GM21526 (cell line): ENCODE measurements around the gene SLFN14.
"Not testable (repeated sequence)": the region's sequence is repeated elsewhere in the genome, so short reads cannot be mapped to it uniquely, and the experiment has no call there.

Experiments
- ATAC-seq: cut with Tn5 transposase; IDR thresholded peaks from one replicate; pipeline ENCODE4 v1.9.1; 2021; ENCODE audit warnings: moderate library complexity; ENCODE audit not compliant: unreplicated experiment, low FRiP score

Gene SLFN14

DNA sequence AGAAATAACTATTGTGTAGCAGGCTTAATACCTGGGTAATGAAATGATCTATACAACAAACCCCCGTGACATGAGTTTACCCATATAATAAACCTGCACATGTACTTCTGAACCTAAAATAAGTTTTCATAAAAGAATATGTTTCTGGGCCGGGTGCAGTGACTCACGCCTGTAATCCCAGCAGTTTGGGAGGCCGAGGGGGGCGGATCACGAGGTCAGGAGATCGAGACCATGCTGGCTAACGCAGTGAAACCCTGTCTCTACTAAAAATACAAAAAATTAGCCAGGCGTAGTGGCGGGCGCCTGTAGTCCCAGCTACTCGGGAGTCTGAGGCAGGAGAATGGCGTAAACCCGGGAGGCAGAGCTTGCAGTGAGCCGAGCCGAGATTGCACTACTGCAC, 2.6 kb upstream of the SLFN14 start:
- not testable (repeated sequence) for ATAC-seq

DNA sequence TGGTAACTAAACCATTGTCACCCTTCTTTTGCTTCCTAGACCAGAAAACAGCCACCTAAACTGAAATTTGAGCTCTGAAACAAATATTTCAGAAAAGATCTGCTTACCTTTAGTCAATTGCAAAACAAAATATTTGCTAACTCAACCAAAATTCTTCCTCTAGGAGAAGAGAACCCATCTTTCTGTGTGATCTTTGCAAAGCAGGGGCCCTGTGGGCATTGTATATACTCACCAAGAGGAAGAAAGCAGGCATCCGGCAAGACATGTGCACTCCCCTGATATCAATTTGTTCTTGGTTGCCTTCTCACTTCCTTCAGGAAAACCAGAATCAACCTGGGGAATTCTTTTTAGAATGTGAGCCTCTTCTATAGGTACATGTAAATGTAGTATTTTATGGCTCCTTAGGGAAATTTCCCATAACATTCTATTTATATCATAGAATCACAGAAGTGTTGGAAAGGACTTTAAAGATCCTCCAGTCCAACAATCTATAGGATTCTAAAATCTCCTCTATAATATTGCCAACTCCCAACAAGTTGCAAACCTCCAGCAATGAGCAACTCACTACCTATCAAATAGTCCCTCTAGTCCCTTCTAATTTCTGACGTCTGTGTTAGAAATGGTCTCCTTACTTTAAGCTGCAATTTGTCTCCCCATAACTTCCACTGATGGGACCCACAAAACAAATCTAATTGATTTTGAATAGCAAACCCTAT, 966 bp downstream of the SLFN14 start:
- ATAC-seq = no peak

DNA sequence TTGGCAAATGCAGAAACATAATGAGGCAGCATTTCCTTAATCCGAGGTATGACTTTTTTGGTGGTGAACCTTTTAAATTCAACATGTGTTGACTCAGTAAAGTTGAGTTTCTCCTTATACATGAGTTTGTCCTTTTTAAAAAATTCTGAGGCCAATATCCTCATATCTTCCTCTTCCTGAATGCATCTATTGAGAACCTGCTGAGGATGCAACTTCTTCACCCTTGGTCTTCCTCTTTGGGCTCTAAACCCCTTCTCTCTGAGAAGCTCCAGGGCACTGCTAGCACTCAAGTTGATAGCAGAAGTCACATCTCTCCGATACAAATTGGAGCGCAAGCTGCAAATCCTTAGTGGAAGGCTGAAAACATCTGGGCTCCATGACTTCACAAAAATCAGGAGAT, 3.3 kb downstream of the SLFN14 start:
- ATAC-seq = no peak

DNA sequence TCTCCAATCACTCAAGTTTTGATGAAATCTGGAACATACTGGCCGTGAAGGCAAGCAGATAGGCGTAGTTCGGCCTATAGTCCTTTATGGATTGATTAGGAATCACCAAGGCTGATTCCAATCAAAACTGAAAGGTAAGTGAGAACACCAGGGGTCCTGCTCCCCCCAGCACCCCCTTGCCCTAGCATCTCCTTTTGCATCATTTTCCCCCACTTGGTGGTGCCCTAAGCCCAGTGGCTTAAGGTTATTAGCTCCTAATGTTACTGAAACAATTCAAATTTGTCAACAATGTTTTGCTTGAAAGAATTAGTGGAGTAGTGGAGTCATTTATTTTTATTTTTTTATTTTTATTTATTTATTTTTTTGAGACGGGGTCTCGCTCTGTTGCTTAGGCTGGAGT, 4.9 kb downstream of the SLFN14 start:
- ATAC-seq = no peak

DNA sequence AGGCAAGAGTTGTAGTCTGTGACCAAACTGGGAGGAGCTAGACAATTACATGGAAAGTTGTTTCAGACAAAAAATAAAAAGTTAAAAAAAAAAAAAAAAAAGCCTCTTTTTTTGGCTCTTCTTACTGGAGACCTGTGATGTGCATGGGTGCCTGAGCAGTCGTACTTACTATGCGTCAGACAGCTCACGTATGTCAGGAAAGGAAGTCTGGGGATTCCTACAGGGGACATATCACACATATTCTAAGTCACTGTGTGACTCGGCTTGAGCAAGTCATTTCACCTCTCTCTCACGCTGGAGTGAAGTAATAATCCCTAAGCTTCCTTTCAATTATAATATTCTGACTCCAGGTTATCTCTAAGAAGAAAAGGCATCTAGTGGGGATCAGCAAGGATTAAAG, 6.0 kb downstream of the SLFN14 start:
- ATAC-seq = no peak

DNA sequence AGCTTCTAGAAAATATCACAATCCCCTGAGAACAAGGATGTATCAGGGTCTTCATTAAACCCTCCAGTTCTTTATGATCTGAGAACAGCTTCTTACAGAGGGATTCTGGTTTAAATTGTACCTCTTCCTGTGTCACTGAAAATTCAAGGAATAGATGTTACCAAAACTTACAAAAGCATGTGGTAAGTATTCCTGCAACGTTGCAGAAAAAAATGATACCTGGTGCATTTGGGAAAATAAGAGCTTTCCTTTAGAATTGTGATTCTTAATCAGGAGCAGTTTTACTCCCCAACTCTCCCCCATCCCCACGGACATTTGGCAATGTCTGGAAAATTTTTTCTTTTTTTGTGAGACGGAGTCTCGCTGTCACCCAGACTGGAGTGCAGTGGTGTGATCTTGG, 7.3 kb downstream of the SLFN14 start:
- ATAC-seq = no peak

DNA sequence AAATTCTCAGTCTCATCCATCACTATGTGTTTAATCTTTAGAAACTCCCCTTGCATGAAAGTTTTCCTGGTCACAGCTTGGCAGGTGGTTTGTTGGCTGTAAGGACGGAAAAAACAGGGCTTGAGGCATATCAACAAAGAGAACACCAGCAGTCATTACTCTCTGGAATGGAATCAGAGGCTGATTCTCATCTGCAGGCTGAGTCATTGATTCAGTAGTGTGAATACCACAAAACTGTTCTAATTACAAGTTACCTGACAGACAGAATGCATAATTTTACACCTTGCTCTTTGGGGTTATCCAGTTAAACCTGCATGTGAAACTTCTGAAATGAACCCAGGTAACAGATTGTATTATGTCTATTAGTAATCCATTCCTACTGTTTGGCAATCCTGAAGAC, 11.6 kb downstream of the SLFN14 start:
- ATAC-seq = no peak

DNA sequence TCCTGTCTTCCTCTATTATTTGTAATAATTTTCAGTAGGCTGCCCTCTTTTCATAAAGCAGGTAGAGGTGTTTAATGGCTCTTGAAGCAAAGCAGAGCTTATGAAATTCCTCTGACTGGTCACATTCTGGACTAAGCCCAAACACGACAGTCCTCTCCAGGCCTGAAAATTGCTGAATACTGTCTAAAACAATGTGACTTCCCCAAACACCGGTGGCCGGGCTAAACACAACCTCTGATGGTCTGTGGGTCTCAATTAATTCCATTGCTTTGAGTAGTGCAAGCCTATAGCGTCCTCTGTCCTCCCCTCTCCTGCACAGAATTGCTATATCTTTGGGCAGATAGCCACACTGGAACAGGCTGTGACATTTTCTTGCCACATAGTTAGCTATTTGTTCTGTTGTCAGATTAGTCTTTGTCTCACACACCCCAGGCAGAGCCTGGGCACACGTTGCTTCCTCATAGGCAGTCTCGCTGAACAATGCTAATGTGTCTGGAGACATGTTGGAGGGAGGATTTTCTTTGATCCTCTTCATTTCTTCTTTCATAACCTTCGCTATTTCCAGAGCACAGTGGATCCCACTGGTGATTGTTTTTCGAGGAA, 12.3 kb downstream of the SLFN14 start:
- ATAC-seq = no peak

DNA sequence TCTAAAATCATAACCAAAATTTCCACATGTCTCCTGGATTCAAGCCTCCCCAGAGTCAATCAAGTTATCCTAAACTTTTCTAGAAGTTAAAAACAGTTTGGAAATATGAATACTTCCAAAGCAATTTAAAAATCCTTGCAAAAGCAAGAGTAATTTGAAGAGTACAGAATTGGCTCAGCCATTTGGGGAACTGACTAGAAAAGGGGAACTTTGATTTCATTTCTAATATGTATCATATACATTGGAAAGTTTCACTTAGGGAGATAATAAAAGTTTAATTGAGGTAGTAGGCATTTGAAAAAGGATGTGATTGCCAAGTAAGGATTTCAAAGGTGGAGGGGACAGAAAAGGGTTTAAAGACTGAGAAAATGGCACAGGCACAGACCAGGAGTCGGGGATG, 14.1 kb downstream of the SLFN14 start:
- ATAC-seq = no peak

DNA sequence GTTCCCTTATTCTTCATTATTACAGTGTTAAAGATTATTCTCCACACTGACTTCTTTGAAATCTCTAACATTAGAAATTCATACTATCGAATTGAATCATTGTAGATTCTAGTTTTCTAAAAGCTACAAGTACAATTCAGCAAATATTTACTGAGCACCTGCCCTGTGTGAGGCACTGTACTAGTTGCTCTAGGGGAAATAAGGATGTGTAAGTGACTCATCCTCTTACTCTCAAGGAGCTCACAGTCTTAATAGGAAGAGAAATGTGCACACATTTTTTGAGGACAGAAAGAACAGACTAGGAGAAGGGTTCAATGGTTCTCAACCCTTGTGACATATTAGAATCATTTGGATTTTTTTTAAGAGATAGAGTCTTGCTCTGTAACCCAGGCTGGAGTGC, 15.5 kb downstream of the SLFN14 start:
- no peak for ATAC-seq

DNA sequence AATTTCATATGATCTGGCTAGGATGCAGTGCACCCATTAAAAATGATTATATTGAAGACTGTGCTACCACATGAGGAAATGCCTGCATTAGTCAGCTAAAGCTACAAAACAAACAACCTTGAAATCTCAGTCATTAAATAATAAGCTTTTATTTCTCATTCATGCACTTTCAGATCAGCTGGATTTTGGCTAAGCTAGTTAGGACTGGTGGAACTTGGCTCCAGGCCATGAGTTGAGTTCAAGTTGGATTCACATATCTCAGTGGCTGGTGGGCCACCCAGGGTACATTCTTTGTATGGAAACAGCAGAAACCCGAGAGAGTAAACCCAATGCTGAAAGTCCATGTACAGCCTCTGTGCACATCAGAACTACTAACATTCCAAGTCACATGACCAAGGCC, 16.8 kb downstream of the SLFN14 start:
- ATAC-seq = no peak

DNA sequence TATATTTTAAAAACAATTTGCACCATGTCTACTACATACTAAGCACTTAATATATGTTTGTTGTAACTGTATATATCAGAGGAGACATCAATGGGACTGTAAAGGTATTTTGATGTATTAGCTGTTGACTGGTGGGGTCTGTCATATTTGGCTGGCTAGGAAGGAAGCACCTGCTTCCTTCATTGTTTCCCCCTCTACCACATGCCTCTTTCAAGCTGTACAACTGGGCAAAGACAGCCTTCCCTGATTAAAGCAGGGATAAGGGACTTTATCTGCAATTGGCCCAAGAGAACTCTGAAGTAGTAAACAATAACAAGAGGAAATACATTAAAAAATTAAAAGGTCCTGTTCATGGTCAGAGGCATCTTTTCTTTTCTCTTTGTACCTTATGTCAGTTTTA, 17.6 kb downstream of the SLFN14 start:
- no peak for ATAC-seq

DNA sequence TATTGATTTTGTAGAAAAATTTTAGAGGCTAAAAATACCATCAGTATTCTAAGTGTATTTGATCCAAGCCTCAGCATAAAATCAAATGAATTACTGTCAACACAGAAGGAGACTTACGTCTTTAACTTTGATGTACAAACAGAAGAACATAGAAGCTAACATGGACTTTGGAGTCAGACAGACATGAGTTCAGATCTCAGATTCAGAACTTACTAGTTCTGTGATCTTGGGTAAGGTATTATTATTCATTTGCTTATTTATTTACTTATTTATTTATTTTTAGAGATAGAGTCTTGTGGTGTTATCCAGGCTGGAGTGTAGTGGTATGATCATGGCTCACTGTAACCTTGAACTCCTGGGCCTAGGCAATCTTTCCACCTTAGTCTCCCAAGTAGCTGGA, 19.2 kb downstream of the SLFN14 start:
- no peak for ATAC-seq

DNA sequence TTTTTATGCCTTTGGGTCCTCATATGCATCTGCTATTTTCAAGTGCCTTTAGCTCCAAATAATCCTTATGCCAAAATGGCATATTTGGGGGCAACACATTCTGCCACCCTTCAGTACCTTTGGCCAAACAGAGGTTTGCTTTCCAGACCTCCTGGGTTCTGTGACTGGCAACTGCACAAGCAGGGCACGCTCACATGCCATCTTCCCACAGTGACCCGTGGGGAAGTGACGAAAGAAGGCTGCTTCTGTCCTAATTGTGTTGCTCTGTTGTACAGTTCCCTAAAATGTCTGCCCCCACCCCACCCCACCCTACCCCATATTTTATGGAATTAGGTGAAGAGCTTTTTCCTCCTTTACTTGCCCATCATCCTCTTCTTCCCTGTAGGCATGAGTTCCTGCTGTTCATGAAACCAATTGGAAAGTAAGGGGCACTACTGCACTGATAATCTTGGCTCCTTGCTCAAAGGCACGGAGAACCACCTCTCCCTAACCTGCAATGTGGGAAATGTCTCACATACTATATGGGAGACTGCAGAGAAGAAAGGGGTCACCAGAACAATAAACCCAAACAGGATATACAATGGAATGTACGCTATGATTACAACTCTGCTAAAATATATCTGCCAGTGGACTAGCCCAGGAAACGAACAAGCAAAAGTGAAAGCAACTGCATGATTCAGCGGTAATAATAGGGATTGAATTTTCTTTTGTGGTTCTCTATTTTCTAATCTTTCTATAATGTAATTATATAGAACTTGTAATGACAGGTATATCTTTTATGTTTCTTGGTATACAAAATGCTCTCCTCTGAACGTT, 19.8 kb downstream of the SLFN14 start:
- no peak for ATAC-seq

DNA sequence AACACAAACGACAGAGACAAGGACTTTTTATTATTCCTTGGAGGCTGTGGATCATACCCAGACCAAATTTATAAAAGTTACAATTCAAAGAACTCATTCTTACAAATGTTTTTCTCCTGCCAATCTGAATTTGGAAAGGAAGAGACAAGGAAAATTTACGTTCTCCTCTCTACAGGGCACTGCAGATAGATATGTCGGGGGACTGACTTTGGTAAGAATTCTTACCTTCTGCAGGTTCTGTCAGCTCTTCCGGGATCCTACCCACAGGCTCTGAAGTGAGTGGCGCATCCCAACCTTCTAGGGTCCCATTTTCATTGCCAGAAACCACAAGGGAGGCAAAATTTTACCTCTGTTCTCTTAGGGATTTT, 21.0 kb downstream of the SLFN14 start:
- no peak for ATAC-seq

DNA sequence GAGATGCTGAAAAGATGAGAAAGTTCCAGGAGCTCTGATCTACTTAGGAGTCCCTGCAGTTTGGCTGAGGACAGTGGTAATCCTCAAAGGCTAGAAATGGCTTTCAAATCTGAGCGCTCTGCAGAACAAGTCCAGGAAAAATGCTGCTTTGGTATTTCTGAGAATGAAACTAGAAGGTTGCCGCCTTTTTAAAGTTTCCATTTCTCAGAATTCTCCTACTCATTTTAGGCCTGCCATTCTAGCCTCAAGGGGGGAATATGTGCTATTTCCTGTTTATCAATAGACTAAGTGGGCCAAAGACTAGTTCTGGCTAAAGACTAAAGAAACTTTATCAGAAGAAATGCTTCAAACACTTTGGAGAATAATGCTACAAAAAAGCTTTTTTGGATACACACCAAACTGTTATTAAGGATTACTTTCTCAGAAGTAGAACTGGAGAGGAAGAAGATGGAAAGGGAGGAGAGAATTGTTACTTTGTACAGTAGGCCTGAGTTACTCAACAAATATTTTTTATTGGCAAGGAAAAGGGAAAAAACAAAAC, 22.9 kb downstream of the SLFN14 start, which contains the start of gene SLFN12L:
SLFN12L (minus strand) TSS at position 78 of the 541 bp plus-strand sequence. CDS start 15,314 bp downstream, outside the sequence.
- ATAC-seq = no peak

DNA sequence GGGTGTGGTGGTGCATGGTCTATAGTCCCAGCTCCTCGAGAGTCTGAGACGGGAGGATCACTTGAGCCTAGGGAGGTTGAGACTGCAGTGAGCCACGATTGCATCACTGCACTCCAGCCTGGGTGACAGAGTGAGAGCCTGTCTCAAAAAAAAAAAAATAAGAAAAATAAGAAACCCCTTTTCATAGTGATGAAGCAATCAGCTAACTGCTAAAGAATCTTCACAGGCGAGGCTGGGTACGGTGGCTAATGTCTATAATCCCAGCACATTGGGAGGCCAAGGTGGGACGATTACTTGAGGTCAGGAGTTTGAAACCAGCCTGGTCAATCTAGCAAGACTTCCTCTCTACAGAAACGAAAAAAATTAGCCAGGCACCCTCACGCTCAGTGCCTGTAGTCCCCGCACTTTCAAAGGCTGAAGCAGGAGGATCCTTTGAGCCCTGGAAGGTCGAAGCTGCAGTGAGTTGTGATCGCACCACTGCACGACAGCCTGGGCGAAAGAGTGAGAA, 23.9 kb downstream of the SLFN14 start:
- ATAC-seq = no peak

DNA sequence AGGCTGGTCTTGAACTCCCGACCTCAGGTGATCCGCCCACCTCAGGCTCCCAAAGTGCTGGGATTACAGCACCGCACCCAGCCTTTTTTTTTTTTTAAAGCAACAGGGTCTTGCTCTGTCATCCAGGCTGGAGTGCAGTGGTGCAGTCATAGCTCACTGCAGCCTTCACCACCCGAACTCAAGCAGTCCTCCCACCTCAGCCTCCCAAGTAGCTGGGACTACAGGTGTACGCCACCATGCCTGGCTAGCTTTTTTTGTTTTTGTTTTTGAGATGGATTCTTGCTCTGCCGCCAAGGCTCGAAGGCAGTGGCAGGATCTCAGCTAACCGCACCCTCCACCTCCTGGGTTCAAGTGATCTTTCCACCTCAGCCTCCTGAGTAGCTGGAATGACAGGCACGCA, 25.2 kb downstream of the SLFN14 start:
- not testable (repeated sequence) for ATAC-seq

DNA sequence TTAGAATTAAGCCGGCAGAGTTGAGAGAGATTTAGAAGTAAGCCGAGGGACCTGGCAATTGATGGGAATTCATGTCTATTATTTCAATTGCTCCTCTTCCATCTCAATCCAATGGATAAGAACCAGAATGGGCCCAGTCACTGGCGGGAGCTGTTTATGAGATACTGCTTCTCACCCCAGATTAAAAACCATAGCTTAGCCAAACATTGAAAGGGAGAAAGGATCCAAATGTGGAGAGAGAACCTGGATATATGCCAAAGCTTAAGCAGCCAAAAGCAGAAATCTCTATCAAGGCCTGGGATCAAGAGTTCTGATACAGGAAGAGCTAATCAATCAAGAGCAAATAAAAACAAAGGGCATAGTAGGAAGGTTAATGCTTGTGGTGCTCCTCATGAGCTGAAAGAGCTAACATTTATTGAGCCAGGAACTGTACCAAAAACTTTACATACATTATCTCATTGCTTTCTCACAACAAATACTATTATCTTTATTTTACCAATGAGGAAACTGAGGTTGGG, 26.0 kb downstream of the SLFN14 start:
- ATAC-seq = no peak

DNA sequence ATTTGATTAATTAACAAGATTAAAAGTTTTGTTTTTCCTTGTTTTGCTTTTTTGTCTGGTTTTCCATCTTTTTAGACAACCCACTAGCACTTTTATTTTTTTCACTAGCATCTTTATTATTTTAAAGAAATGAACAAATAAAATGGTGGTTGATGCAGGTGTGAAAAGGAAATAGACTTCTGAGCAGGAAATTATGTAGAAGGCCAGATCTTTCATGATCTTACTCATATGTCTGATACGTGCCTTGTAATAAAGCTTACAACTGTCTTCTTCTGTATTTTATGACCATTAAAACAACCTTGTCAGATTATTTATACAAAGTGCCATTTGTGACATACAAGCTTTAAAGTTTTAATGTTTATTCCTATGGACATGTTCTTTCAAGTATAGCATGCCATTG, 29.5 kb downstream of the SLFN14 start:
- ATAC-seq = no peak

DNA sequence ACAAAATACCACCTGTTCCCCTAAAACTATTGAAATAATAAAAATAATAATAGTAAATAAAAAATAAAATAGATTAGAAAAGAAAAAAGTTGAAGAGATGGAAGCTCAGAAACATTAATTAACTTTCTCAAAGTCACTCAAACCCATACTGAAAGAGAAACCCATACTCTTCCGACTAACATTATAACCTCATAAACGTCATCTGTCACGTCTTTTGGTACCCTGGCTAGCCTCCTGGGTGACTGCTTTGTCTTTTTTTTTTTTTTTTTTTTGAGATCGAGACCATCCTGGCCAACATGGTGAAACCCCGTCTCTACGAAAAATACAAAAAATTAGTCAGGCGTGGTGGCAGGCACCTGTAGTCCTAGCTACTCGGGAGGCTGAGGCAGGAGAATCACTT, 30.8 kb downstream of the SLFN14 start:
- no peak for ATAC-seq
